Esophagus muscularis mucosa (tissue), 4 donors: ENCODE measurements around the gene CCNT1. TPM values are rescaled to one million over a fixed set of nuclear protein-coding genes. Genes with fewer than 3 reads are reported as not detected.

Experiments
- DNase-seq: peaks from one replicate; pipeline ENCODE4 v3.0.0-alpha.2; 2017; ENCODE audit errors: extremely low spot score
- H3K27ac ChIP-seq, 4 donors: fragments of 200-600 bp; sonication (generic); replicated peaks in 1 of 4; 1 replicate in 3 of 4; 2 replicates in 1 of 4; pipeline ENCODE4 v1.5.1; 2016 to 2019; ENCODE audit warnings: mild to moderate bottlenecking in 1 of 4
- H3K27me3 ChIP-seq, 4 donors: fragments of 200-600 bp; sonication (generic); one replicate each; pipeline versions ENCODE4 v1.5.1 to v1.6.0; 2016 to 2019
- H3K36me3 ChIP-seq, 4 donors: fragments of 200-600 bp; sonication (generic); one replicate each; pipeline ENCODE4 v1.5.1; 2016 to 2019
- H3K4me1 ChIP-seq, 4 donors: fragments of 200-600 bp; sonication (generic); one replicate each; pipeline ENCODE4 v1.5.1; 2016 to 2019
- H3K4me3 ChIP-seq, 4 donors: fragments of 200-600 bp; sonication (generic); 1 replicate in 2 of 4; 2 replicates in 2 of 4; pipeline ENCODE4 v1.5.1; 2016 to 2019; ENCODE audit warnings: mild to moderate bottlenecking in 4 of 4, moderate library complexity in 1 of 4
- H3K9me3 ChIP-seq, 4 donors: fragments of 200-600 bp; sonication (generic); 1 replicate in 3 of 4; 2 replicates in 1 of 4; pipeline ENCODE4 v1.5.1; 2016 to 2019
- EP300 ChIP-seq: sonication (generic); formaldehyde crosslinking; IDR thresholded peaks from one replicate; pipeline ENCODE4 v1.6.1; 2017; ENCODE audit warnings: antibody characterized with exemption
- POLR2A ChIP-seq: fragments of 450-650 bp; IDR thresholded peaks from one replicate; pipeline ENCODE4 v1.6.1; 2017; ENCODE audit warnings: antibody characterized with exemption, moderate library complexity, mild to moderate bottlenecking, low read depth
- POLR2AphosphoS5 ChIP-seq, 2 donors: sonication (generic); formaldehyde crosslinking; IDR thresholded peaks; one replicate each; pipeline ENCODE4 v1.6.1; 2017; ENCODE audit warnings: antibody characterized with exemption in 2 of 2
- WGBS: methylation state at CpG from one replicate; pipeline ENCODE4 v1.1.5; 2018; 5-methylcytosine and 5-hydroxymethylcytosine counted together
- intact Hi-C: fragments of 100-400 bp; cut with DNase I; formaldehyde crosslinking; loops from one replicate; pipeline ENCODE4 v1.15.1; 2023
- total RNA-seq, 4 donors: library from RNA; depleted of rRNA; stranded (reverse); fragments of >200 nt; gene quantifications; one replicate each; pipeline versions ENCODE4 v1.1.0 to v1.2.1, GENCODE V29; 2016
- TF ChIP-seq, protein P1 (sequence below), 3 experiments: fragments of 200-600 bp in 2 of 3; fragments of 450-650 bp in 1 of 3; sonication (generic) in 2 of 3; IDR thresholded peaks; one replicate each; pipeline ENCODE4 v1.5.1; 2017 to 2019; ENCODE audit warnings: antibody characterized with exemption in 3 of 3, mild to moderate bottlenecking in 2 of 3, moderate library complexity in 1 of 3

CCNT1 gene
- 10 to 100 TPM; 18.8 to 22.0 (median 19.8) TPM for total RNA-seq

DNA sequence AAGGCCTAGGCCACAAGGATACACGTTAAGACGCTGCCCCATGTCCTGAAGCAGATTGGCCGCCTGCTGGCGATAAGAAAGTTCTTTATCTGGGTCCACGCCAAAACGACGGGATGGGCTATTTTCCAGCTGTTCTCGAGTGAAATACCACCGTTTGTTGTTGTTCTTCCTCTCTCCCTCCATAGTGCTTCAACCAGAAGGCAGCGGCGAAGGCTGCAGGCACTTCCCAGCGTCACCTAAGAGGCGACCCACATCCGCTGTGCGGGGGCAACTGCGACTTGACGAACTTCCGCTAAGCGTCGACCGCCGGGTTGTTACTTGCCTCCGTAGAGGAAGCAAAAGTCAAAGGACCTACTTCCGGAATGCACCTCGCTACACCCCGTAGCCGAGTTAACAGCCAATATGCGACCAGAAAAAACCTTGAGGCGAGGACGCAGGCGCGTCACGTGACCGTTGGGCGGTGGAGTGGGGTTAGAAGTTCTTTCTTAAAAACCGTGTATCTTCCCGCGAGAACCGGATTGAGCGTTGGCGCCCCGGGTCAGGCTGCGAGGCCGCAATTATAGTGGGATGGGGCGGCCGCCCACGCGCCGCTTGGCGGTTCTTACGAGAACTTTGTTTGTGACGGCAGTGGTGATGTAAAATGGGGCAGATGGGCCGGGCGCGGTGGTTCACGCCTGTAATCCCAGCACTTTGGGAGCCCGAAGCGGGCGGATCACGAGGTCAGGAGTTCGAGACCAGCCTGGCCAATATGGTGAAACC, at the start of gene CCNT1:
CCNT1 (minus strand) TSS at position 215 of the 759 bp plus-strand sequence; CDS start at position 183, 32 bp downstream.
- peak; percentile 100 for DNase-seq
- TF ChIP-seq POLR2AphosphoS5 (IDR thresholded peaks at IDR 0.05) (peak; percentile 96 to 99), POLR2A (peak; percentile 81), EP300 (no peak)
- TF ChIP-seq, protein P1, sequence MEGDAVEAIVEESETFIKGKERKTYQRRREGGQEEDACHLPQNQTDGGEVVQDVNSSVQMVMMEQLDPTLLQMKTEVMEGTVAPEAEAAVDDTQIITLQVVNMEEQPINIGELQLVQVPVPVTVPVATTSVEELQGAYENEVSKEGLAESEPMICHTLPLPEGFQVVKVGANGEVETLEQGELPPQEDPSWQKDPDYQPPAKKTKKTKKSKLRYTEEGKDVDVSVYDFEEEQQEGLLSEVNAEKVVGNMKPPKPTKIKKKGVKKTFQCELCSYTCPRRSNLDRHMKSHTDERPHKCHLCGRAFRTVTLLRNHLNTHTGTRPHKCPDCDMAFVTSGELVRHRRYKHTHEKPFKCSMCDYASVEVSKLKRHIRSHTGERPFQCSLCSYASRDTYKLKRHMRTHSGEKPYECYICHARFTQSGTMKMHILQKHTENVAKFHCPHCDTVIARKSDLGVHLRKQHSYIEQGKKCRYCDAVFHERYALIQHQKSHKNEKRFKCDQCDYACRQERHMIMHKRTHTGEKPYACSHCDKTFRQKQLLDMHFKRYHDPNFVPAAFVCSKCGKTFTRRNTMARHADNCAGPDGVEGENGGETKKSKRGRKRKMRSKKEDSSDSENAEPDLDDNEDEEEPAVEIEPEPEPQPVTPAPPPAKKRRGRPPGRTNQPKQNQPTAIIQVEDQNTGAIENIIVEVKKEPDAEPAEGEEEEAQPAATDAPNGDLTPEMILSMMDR (IDR thresholded peaks at IDR 0.05), result peak; percentile 9 to 37 (median 21)
- peaks cover 3 to 26% (median 20%) of the 10 kb centered on the region in 4 donors for H3K36me3 ChIP-seq
- peaks cover 30 to 47% (median 35%) of the 10 kb centered on the region in 4 donors for H3K4me1 ChIP-seq
- WGBS, result 0% methylated on average over 51 of the region's 61 CpGs
- H3K9me3 ChIP-seq, result peaks cover 0 to 14% (median 10%) of the 10 kb centered on the region in 4 donors
- no peaks in the 10 kb centered on the region for H3K27me3 ChIP-seq
- peak within 1 kb of the TSS; percentile 88 to 97 (median 90) for H3K27ac ChIP-seq
- peak within 1 kb of the TSS; percentile 74 to 82 (median 77) for H3K4me3 ChIP-seq
- intact Hi-C loops, result no loop called here

DNA sequence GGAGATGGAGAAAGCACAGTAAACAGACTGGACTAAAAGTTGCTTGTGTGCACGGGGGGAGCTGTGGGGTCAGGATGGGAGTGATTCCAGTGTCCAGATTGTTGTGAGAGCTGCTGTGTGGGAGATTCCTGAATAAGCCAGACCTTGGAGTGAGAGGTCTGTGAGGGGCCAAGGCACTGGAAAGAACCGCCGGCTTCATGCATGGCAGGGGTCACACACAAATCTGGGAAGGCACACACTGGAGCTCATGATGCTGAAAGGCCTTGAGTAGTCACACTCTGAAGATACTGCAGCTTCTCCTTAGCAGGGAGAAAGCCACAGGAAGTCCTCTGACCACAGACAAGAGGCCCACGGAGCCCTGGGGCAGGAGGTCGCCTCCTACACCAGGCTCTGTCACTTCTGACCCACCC, 49.3 kb upstream of the CCNT1 start:
- no peak for TF ChIP-seq POLR2AphosphoS5 (IDR thresholded peaks at IDR 0.05)
- no peak for TF ChIP-seq EP300
- TF ChIP-seq POLR2A, result no peak
- TF ChIP-seq, protein P1 (IDR thresholded peaks at IDR 0.05), result no peak
- 61% methylated on average over 5 of the region's 5 CpGs for WGBS
- no peak for DNase-seq

GRCh38 chr12:48764521-48764920, 48.0 kb upstream of the CCNT1 start:
- Histone ChIP-seq H3K27ac (no peak overlapping the region), H3K9me3 (no peaks in the 10 kb centered on the region), H3K27me3 (no peaks in the 10 kb centered on the region), H3K4me3 (no peak overlapping the region), H3K4me1 (peaks cover 0 to 22% (median 12%) of the 10 kb centered on the region in 4 donors), H3K36me3 (peaks cover 0 to 44% (median 40%) of the 10 kb centered on the region in 4 donors)
- no peak for TF ChIP-seq POLR2AphosphoS5 (IDR thresholded peaks at IDR 0.05)
- TF ChIP-seq EP300, result no peak
- no peak for TF ChIP-seq POLR2A
- TF ChIP-seq, protein P1 (IDR thresholded peaks at IDR 0.05), result no peak
- no peak for DNase-seq
- WGBS, result 81% methylated on average over 2 of the region's 2 CpGs
- intact Hi-C loops, result no loop called here

More for the DNA sequence above, 49.3 kb upstream of the CCNT1 start:
- no peak overlapping the region for H3K4me3 ChIP-seq
- no peak overlapping the region for H3K27ac ChIP-seq
- intact Hi-C loops, result no loop called here
- peaks cover 3 to 56% (median 49%) of the 10 kb centered on the region in 4 donors for H3K36me3 ChIP-seq
- H3K4me1 ChIP-seq, result peaks cover 0 to 22% (median 12%) of the 10 kb centered on the region in 4 donors
- no peaks in the 10 kb centered on the region for H3K27me3 ChIP-seq
- H3K9me3 ChIP-seq, result no peaks in the 10 kb centered on the region

GRCh38 chr12:48758737-48759136, 42.2 kb upstream of the CCNT1 start:
- Histone ChIP-seq H3K27me3 (no peaks in the 10 kb centered on the region), H3K36me3 (no peaks in the 10 kb centered on the region), H3K4me1 (peaks cover 0 to 2% (median under 1%) of the 10 kb centered on the region in 4 donors), H3K4me3 (no peak overlapping the region), H3K9me3 (no peaks in the 10 kb centered on the region), H3K27ac (no peak overlapping the region)
- TF ChIP-seq EP300, result no peak
- no peak for TF ChIP-seq POLR2A
- TF ChIP-seq, protein P1 (IDR thresholded peaks at IDR 0.05), result no peak
- no peak for TF ChIP-seq POLR2AphosphoS5 (IDR thresholded peaks at IDR 0.05)
- intact Hi-C loops, result no loop called here
- no peak for DNase-seq
